Right atrium auricular region (tissue), 2 donors: ENCODE data around the gene DPEP2. TPM values are rescaled to one million over a fixed set of nuclear protein-coding genes. Genes with fewer than 3 reads are reported as not detected.

Source experiments
- DNase-seq: peaks from one replicate; pipeline ENCODE4 v3.0.0-alpha.2; 2019; ENCODE audit warnings: low spot score
- H3K27ac ChIP-seq, 2 donors: fragments of 200-600 bp; sonication (generic); 1 replicate in 1 of 2; 2 replicates in 1 of 2; pipeline ENCODE4 v1.5.1; 2016 to 2019
- H3K27me3 ChIP-seq, 2 donors: fragments of 200-600 bp; sonication (generic); one replicate each; pipeline versions ENCODE4 v1.5.1 to v1.6.0; 2017 to 2019
- H3K36me3 ChIP-seq: fragments of 200-600 bp; sonication (generic); one replicate; pipeline ENCODE4 v1.5.1; 2016
- H3K4me1 ChIP-seq, 2 donors: fragments of 200-600 bp; sonication (generic); one replicate each; pipeline versions ENCODE4 v1.5.1 to v1.6.0; 2017 to 2019
- H3K4me3 ChIP-seq, 2 donors: fragments of 200-600 bp; sonication (generic); 1 replicate in 1 of 2; 2 replicates in 1 of 2; pipeline ENCODE4 v1.5.1; 2017 to 2019; ENCODE audit warnings: mild to moderate bottlenecking in 1 of 2, moderate library complexity in 1 of 2
- H3K9me3 ChIP-seq, 2 donors: fragments of 200-600 bp; sonication (generic); one replicate each; pipeline ENCODE4 v1.5.1; 2019
- total RNA-seq, 2 donors: library from RNA; depleted of rRNA; stranded (reverse); fragments of >200 nt; gene quantifications; one replicate each; pipeline ENCODE4 v1.1.0, GENCODE V29; 2016
- TF ChIP-seq, protein P1 (sequence below), 2 donors: fragments of 200-600 bp; sonication (generic); IDR thresholded peaks; one replicate each; pipeline ENCODE4 v1.5.1; 2019; ENCODE audit warnings: antibody characterized with exemption in 2 of 2

Gene DPEP2
- total RNA-seq, 2 donors from 2014 or later: 0.85 to 1.6 TPM

DNA sequence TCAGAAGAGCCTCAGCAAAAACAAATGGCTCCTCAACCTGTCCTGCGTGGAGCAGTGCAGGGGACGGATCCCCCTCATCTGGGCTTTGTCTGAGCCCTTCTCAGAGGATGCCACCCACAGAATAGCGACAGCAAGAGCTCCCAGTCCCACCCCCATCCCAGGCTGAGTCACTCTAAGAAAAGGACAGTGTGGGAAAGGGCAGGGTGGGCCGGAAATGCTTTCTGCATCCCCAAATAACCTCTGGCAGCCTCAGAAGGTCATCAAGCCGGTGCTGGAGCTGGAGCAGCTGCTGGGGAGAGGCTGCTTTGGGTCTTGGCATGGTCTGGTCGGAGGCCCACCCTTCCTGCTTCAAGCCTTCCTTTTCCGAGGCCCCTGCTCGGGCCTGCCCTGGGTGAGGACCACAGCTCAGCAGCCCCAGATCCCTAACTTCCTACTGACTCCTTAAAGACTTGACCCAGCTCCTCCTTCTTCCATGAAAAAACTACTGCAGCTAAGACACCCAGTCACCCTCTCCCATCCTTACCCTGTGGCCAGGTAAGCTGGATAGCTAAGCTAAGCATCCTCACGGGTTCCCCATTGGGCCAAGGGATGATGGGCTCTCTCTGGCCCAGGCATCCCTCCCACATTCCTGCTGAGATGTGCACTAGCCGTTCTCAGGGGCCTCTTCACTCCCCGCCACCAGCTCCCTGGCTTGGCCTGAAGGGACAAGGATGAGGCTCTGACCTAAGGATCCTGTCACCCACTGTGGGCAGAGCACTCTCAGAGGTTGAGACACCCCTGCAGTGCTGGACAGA, 39.6 kb downstream of the DPEP2 start:
- TF ChIP-seq, protein P1, sequence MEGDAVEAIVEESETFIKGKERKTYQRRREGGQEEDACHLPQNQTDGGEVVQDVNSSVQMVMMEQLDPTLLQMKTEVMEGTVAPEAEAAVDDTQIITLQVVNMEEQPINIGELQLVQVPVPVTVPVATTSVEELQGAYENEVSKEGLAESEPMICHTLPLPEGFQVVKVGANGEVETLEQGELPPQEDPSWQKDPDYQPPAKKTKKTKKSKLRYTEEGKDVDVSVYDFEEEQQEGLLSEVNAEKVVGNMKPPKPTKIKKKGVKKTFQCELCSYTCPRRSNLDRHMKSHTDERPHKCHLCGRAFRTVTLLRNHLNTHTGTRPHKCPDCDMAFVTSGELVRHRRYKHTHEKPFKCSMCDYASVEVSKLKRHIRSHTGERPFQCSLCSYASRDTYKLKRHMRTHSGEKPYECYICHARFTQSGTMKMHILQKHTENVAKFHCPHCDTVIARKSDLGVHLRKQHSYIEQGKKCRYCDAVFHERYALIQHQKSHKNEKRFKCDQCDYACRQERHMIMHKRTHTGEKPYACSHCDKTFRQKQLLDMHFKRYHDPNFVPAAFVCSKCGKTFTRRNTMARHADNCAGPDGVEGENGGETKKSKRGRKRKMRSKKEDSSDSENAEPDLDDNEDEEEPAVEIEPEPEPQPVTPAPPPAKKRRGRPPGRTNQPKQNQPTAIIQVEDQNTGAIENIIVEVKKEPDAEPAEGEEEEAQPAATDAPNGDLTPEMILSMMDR (IDR thresholded peaks at IDR 0.05): no peak
- Histone ChIP-seq H3K27ac (peak overlapping the region; percentile 75 to 99), H3K4me3 (no peak overlapping the region), H3K4me1 (peaks cover 0 to 65% of the 10 kb centered on the region in 2 donors), H3K36me3 (peaks cover 88% of the 10 kb centered on the region), H3K9me3 (no peaks in the 10 kb centered on the region), H3K27me3 (no peaks in the 10 kb centered on the region)
- peak; percentile 93 for DNase-seq

DNA sequence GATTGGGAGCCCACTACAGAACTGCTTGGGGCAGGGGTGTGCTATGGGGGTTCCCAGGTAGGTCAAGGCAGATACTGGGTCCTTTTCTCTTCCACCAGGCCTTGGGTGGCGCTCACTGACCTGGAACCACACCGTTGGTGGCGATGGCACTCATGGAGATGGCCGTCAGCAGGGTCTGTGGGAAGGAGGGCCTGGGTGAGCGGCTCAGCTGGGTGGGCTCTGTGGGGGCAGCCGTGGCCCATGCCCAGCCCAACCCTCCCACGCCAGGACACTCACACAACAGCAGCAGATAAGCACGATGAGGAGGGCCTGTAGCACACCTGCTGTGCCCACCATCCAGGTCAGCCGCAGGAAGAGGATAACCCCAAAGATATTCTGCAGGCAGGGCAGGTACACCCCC, 41.7 kb downstream of the DPEP2 start:
- H3K27me3 ChIP-seq: no peaks in the 10 kb centered on the region
- DNase-seq: no peak
- H3K9me3 ChIP-seq: no peaks in the 10 kb centered on the region
- no peak overlapping the region for H3K4me3 ChIP-seq
- TF ChIP-seq, protein P1 (IDR thresholded peaks at IDR 0.05): no peak
- peaks cover 0 to 49% of the 10 kb centered on the region in 2 donors for H3K4me1 ChIP-seq
- peak overlapping the region in 1 of 2 donors; percentile 99 for H3K27ac ChIP-seq
- peaks cover 96% of the 10 kb centered on the region for H3K36me3 ChIP-seq

- Histone ChIP-seq H3K9me3 (no peaks in the 10 kb centered on the region), H3K4me1 (peaks cover 0 to 36% of the 10 kb centered on the region in 2 donors), H3K27me3 (no peaks in the 10 kb centered on the region), H3K4me3 (no peak overlapping the region), H3K27ac (no peak overlapping the region), H3K36me3 (peaks cover 98% of the 10 kb centered on the region)
- TF ChIP-seq, protein P1 (IDR thresholded peaks at IDR 0.05): no peak
- no peak for DNase-seq
Measured at GRCh38 chr16:67954421-67955196, 44.7 kb downstream of the DPEP2 start.

- TF ChIP-seq, protein P1 (IDR thresholded peaks at IDR 0.05): no peak
- Histone ChIP-seq H3K4me3 (no peak overlapping the region), H3K4me1 (peaks cover 0 to 28% of the 10 kb centered on the region in 2 donors), H3K27me3 (no peaks in the 10 kb centered on the region), H3K9me3 (no peaks in the 10 kb centered on the region), H3K36me3 (peaks cover 98% of the 10 kb centered on the region), H3K27ac (no peak overlapping the region)
- no peak for DNase-seq
Measured at GRCh38 chr16:67953641-67954375, 45.5 kb downstream of the DPEP2 start.

DNA sequence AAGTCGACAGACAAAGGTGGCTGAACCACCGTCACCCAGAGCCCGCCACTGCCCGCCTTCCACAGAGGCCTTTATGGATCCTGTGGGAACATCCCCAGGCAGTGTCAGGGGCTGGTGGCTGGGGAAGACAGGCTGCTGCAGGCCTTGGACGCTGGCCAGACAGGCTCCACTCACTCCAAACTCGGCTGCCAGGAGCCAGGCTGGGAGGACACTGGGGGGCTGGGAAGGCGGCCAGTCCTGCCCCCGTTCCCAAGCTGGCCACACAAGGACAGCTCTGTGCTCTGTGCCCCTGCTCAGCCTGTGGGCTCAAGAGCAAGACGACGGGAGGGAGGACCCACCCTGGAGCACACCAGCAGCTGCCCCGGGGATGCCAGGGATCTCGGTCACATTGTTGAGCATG, 47.8 kb downstream of the DPEP2 start:
- Histone ChIP-seq H3K9me3 (no peaks in the 10 kb centered on the region), H3K4me3 (no peak overlapping the region), H3K27me3 (no peaks in the 10 kb centered on the region), H3K36me3 (peaks cover 99% of the 10 kb centered on the region), H3K4me1 (peaks cover 0 to 29% of the 10 kb centered on the region in 2 donors), H3K27ac (peak overlapping the region; percentile 34 to 39)
- no peak for DNase-seq
- TF ChIP-seq, protein P1 (IDR thresholded peaks at IDR 0.05): no peak
